Renal cortical epithelial cell (primary cell): ENCODE measurements around the gene SLTM. TPM values are rescaled to one million over a fixed set of nuclear protein-coding genes. Genes with fewer than 3 reads are reported as not detected.
"Not testable (repeated sequence)": the region's sequence is repeated elsewhere in the genome, so short reads cannot be mapped to it uniquely, and the experiment has no call there.

Experiments used
- DNase-seq: peaks from one replicate; pipeline ENCODE4 v3.0.0-alpha.2; 2011; ENCODE audit warnings: low read depth
- total RNA-seq: library from RNA; depleted of rRNA; stranded (reverse); fragments of >200 nt; gene quantifications from 2 replicates; pipeline ENCODE4 v1.2.3, GENCODE V29; 2014

The SLTM gene
- total RNA-seq, result 37.5 and 124 TPM in 2 replicates

- peak; percentile 86 for DNase-seq
Observed at GRCh38 chr15:58933281-58934113, at the start of gene SLTM. Gene SLTM, minus strand, starts transcription at chr15:58933679. Its CDS starts 114 bp downstream, at chr15:58933565.

- DNase-seq, result no peak
Observed at GRCh38 chr15:58983261-58983660, 49.8 kb upstream of the SLTM start.

- DNase-seq, result no peak
Observed at GRCh38 chr15:58981808-58982475, 48.5 kb upstream of the SLTM start.

GRCh38 chr15:58980351-58980939, 47.0 kb upstream of the SLTM start:
- DNase-seq, result peak; percentile 67

- DNase-seq, result no peak
Observed at GRCh38 chr15:58977887-58978286, 44.4 kb upstream of the SLTM start.

GRCh38 chr15:58967479-58967878, 34.0 kb upstream of the SLTM start:
- no peak for DNase-seq

GRCh38 chr15:58966698-58967097, 33.2 kb upstream of the SLTM start:
- DNase-seq, result no peak

- DNase-seq, result no peak
Observed at GRCh38 chr15:58962662-58963565, 29.4 kb upstream of the SLTM start.

- no peak for DNase-seq
Observed at GRCh38 chr15:58962136-58962535, 28.7 kb upstream of the SLTM start.

GRCh38 chr15:58958811-58959210, 25.3 kb upstream of the SLTM start:
- no peak for DNase-seq

- DNase-seq, result peak; percentile 54
Observed at GRCh38 chr15:58957101-58957973, 23.9 kb upstream of the SLTM start.

- peak; percentile 34 for DNase-seq
Observed at GRCh38 chr15:58952751-58953150, 19.3 kb upstream of the SLTM start.

GRCh38 chr15:58951388-58952007, 18.0 kb upstream of the SLTM start:
- peak; percentile 38 for DNase-seq

GRCh38 chr15:58947179-58947578, 13.7 kb upstream of the SLTM start:
- DNase-seq, result no peak

GRCh38 chr15:58934974-58935373, 1.5 kb upstream of the SLTM start:
- not testable (repeated sequence) for DNase-seq

- DNase-seq, result peak; percentile 45
Observed at GRCh38 chr15:58934521-58934920, 1.0 kb upstream of the SLTM start.

GRCh38 chr15:58934114-58934447, 602 bp upstream of the SLTM start:
- no peak for DNase-seq

GRCh38 chr15:58932710-58933280, 684 bp downstream of the SLTM start:
- DNase-seq, result no peak

GRCh38 chr15:58931987-58932588, 1.4 kb downstream of the SLTM start:
- DNase-seq, result peak; percentile 75
